NCI-H1092 treated with DMSO at 0.1 percent for 48 hours (cell line): ENCODE data around the gene PPP2R2D.
"Not testable (repeated sequence)": the region's sequence is repeated elsewhere in the genome, so short reads cannot be mapped to it uniquely, and the experiment has no call there.

Experiments
- DNase-seq: peaks from one replicate; lab custom pipeline; 2025; lab: John Stamatoyannopoulos, UW

Gene PPP2R2D

GRCh38 chr10:131977323-131978096 lies 76.7 kb downstream of the PPP2R2D start:
- no peak for DNase-seq

GRCh38 chr10:131978366-131978765 lies 77.6 kb downstream of the PPP2R2D start:
- no peak for DNase-seq

- DNase-seq: no peak
Measured at GRCh38 chr10:131978851-131979250, 78.0 kb downstream of the PPP2R2D start.

DNA sequence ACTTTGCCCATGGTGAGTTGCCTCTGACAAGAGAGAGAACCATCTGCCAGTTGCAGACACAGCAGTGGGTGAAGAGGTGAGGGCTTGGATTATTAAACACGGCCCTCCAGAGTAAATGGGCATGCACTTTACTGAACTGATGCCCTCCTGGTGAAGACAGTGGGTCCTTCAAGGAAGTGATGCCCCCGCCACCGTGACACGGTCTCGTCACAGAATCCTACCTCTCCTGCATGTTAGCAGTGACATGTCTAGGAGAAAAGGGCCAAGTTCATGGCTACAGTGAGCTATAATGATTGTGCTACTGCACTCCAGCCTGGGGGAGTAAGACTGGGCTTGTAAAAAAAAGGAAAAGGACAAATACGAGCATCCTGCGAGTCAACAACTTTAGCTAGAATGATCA lies 78.5 kb downstream of the PPP2R2D start:
- no peak for DNase-seq

DNA sequence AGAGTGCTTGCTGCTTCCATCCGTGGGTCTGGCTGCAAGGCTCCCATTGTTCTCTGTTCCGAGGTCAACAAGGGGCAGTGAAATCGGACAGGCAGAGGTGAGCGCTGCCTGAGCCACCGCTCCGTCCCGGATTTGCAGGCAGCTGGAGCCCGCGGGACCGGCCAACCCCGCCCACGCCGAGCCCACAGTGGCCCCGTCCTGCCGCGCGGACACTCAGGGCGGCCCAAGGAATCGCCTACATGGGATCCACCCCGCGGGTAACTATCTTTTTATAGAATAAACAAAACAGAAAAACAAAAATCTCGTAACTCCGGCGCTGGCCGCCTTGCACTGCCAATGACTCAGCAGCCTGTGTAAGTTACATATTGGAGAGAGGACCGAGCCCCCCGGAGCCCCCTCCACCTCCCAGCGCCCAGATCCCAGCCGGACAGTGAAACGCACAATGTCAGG lies 79.0 kb downstream of the PPP2R2D start:
- no peak for DNase-seq

DNA sequence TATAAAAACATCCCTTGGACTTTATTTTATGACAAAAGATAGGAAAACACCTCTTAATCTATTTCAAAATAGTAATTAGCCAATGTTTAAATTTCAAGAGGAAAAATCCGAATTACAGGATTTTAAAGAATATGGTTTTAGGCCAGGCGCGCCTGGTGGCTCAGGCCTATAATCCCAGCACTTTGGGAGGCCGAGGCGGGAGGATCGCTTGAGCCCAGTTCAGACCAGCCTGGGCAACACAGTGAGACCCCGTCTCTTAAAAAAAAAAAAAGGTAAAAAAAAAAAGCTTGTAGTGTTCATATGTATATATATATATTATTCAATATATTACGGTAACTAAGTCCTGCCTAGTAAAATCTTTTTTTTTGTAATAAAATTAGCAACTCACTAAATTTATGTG lies 79.5 kb downstream of the PPP2R2D start:
- no peak for DNase-seq

- no peak for DNase-seq
Measured at GRCh38 chr10:131980761-131981428, 80.1 kb downstream of the PPP2R2D start.

DNA sequence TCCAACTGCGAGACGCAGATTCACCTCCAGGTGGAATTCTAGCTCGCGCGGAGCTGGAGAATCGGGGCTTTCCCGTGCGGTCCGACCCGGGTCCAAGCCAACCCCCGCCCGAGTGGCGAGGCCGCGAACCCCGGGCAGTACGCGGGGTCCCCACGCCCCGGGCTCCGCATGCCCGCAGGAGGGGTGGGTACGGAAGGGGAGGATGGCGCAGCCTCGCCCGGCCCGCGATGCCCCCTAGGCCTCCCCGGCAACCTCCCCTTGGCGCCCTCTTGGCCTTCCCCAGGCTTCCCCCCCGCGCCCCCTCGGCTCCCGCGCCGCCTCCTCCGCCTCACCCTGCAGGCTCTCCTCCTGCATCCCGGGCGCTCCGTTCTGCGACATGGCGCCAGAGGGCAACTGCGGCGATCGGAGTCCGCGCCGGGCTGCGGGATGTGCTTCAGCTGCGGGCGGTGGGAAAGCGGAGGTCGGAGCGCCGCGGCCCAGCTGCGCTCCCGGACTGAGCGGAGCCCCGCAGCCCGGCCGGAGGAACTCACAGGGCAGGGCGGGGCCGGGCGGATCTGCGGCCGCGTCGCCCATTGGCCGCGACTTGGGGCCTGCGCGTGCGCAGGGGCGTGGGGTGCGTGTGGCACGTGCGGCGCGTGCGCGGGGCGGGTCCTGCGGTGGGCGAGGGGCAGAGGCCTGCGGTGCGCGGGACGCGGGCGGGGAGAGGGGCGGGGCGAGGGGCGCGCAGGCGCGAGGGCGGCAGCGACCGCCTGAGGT lies 80.8 kb downstream of the PPP2R2D start, which contains the start of gene BNIP3:
Gene BNIP3, minus strand, starts transcription at position 495 of the 756 bp plus-strand sequence. Its CDS starts 117 bp downstream, at position 378.
- peak; percentile 80 for DNase-seq

DNA sequence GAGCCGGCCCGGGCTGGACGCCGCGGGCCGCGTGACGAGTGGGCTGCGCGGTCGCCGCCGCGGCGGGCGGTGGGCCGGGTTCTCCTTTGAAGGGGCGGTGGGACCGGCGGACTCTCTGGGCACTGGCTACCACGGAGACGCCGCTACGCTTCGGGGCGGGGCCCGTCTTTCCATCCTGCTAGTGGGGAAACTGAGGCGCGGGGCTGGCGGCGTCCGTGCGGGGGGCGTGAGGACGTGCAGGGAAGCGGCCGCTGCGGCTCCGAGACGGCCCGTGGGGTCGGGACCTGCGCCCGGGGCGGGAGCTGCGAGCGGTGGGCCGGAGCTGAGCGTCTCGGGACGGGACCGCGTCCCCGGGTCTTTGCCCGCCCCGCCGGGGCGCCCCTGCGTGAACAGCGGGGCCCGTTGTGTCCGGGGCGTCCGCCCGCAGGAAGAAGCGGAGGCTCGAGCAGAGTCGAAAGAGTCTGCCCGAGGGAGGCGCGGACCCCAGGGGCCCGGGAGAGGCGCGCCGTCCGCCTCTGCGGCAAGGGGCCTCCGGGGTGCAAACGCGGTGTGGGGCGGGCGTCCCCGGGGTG lies 81.5 kb downstream of the PPP2R2D start:
- DNase-seq: no peak

GRCh38 chr10:131982796-131983195 lies 82.0 kb downstream of the PPP2R2D start:
- DNase-seq: no peak

- no peak for DNase-seq
Measured at GRCh38 chr10:131983780-131984179, 83.0 kb downstream of the PPP2R2D start.

- not testable (repeated sequence) for DNase-seq
Measured at GRCh38 chr10:131986851-131987250, 86.0 kb downstream of the PPP2R2D start.

DNA sequence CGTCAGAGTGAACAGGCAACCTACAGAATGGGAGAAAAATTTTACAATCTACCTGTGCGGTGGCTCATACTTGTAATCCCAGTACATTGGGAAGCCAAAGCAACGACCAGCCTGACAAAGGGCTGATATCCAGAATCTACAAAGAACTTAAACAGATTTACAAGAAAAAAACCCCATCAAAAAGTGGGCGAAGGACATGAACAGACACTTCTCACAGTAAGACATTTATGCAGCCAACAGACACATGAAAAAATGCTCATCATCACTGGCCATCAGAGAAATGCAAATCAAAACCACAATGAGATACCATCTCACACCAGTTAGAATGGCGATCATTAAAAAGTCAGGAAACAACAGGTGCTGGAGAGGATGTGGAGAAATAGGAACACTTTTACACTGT lies 86.5 kb downstream of the PPP2R2D start:
- not testable (repeated sequence) for DNase-seq

DNA sequence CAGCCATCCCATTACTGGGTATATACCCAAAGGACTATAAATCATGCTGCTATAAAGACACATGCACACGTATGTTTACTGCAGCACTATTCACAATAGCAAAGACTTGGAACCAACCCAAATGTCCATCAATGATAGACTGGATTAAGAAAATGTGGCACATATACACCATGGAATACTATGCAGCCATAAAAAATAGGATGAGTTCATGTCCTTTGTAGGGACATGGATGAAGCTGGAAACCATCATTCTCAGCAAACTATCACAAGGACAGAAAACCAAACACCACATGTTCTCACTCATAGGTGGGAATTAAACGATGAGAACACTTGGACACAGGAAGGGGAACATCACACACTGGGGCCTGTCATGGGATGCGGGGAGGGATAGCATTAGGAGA lies 87.0 kb downstream of the PPP2R2D start:
- not testable (repeated sequence) for DNase-seq

- no peak for DNase-seq
Measured at GRCh38 chr10:131991726-131992125, 90.9 kb downstream of the PPP2R2D start.

DNA sequence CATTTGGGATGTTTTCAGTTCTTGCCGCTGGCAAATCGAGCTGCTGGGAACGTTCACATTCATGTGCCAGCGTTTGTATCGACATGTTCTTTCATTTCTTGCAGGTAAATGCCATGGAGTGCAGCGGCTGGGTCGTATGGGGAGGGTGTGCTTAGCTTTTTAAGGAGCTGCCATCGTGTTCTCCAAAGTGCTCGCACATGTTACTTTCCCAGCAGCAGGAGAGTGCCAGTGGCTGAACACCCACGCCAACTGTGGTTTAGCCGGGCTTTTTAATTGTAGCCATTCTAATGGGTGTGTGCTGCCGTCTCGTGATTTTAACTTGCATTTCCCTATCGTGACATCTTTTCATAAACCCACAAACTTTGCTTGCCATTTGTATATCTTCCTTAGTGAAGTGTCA lies 92.5 kb downstream of the PPP2R2D start:
- DNase-seq: no peak

GRCh38 chr10:131994435-131994834 lies 93.6 kb downstream of the PPP2R2D start:
- no peak for DNase-seq

DNA sequence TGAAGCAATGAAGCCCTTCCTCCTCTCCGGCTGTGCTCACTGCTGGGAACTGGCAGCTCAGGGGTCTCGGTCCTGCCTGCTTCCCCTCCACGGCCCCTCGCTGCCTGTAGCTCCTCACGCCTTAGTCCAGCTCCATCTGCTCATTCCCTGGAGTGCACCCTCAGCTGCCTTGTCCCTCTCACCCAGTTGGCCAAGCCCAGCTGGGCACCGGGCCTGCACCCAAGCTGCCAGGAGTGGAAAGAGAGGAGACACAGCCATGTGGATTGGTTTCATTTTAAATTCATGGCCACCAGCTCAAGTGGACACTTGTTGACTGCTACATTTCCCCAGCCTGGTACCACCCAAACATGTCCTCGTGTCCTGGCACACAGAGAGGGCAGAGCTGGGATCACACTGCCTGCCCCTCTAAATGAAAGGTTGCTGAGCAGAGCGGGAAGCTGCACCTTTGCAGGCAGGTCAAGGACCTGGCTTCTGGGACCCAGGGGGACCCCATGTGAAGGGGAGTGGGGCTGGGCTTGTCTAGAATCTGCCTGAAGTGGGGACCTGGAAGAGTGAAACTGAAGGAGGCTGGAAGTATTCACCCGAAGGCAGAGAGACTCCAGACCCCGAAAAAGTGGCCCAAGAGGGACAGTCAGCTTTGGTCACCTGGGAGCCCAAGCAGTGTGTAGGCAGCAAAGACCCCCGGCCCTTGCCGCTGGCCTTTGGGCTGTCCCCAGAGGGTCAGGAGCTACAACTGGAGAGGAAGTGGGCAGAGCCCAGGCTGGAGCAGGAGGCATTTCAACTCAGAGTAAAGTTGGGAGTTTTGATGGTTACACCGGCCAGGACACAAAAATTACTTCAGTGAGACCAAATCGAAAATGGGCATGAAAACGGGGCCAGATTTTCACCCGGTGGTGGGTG lies 95.9 kb downstream of the PPP2R2D start:
- DNase-seq: no peak

- no peak for DNase-seq
Measured at GRCh38 chr10:131997366-131998049, 96.7 kb downstream of the PPP2R2D start.

- no peak for DNase-seq
Measured at GRCh38 chr10:131998050-131998844, 97.4 kb downstream of the PPP2R2D start.
